H9 (cell line): ENCODE measurements around the gene CXCL1. TPM values are rescaled to one million over a fixed set of nuclear protein-coding genes. Genes with fewer than 3 reads are reported as not detected.

ENCODE experiments used
- DNase-seq: peaks from one replicate; pipeline ENCODE4 v3.0.0-alpha.2; 2017
- H2AFZ ChIP-seq: one replicate; pipeline ENCODE4 v1.6.1; 2013; ENCODE audit warnings: mild to moderate bottlenecking, low read length, control low read depth, moderate library complexity
- H2AK5ac ChIP-seq: 2 replicates; pipeline ENCODE4 v1.6.1; 2013; ENCODE audit warnings: low read length, control low read depth, mixed read lengths; ENCODE audit not compliant: insufficient read length
- H2BK120ac ChIP-seq: one replicate; pipeline ENCODE4 v1.6.1; 2013; ENCODE audit warnings: low read depth, mild to moderate bottlenecking, low read length, control low read depth, inconsistent platforms; ENCODE audit not compliant: poor library complexity, severe bottlenecking
- H2BK12ac ChIP-seq: 2 replicates; pipeline ENCODE4 v1.6.1; 2013; ENCODE audit warnings: low read length, control low read depth, mixed read lengths, low read depth; ENCODE audit not compliant: insufficient read length
- H2BK15ac ChIP-seq: 2 replicates; pipeline ENCODE4 v1.6.1; 2013; ENCODE audit warnings: low read depth, low read length, control low read depth
- H2BK20ac ChIP-seq: one replicate; pipeline ENCODE4 v1.6.1; 2013; ENCODE audit warnings: low read depth, mild to moderate bottlenecking, low read length, control low read depth, inconsistent platforms; ENCODE audit not compliant: poor library complexity, severe bottlenecking
- H2BK5ac ChIP-seq: 2 replicates; pipeline ENCODE4 v1.6.1; 2013; ENCODE audit warnings: low read length, control low read depth, mixed read lengths; ENCODE audit not compliant: insufficient read length
- H3K14ac ChIP-seq: 2 replicates; pipeline ENCODE4 v1.6.1; 2013; ENCODE audit warnings: low read length, control low read depth; ENCODE audit not compliant: insufficient read depth
- H3K18ac ChIP-seq: 2 replicates; pipeline ENCODE4 v1.6.1; 2013; ENCODE audit warnings: low read depth, mild to moderate bottlenecking, mixed read lengths, low read length, control low read depth; ENCODE audit not compliant: insufficient read length
- H3K23ac ChIP-seq: 2 replicates; pipeline ENCODE4 v1.6.1; 2013; ENCODE audit warnings: low read length, control low read depth, mixed read lengths, low read depth; ENCODE audit not compliant: insufficient read length
- H3K23me2 ChIP-seq: 2 replicates; pipeline ENCODE4 v1.6.1; 2013; ENCODE audit warnings: low read depth, mild to moderate bottlenecking, mixed read lengths, low read length, control low read depth; ENCODE audit not compliant: insufficient read length, poor library complexity, severe bottlenecking
- H3K27ac ChIP-seq: 2 replicates; pipeline ENCODE4 v1.5.1; 2013; ENCODE audit warnings: low read length, control low read depth, mixed read lengths, low read depth; ENCODE audit not compliant: insufficient read length
- H3K27me3 ChIP-seq: 2 replicates; pipeline ENCODE4 v1.6.1; 2013; ENCODE audit warnings: low read length, control low read depth, inconsistent platforms; ENCODE audit not compliant: insufficient read depth
- H3K4ac ChIP-seq: 2 replicates; pipeline ENCODE4 v1.6.1; 2013; ENCODE audit warnings: low read depth, mild to moderate bottlenecking, control low read depth, inconsistent platforms, low read length, moderate library complexity
- H3K4me1 ChIP-seq: 2 replicates; pipeline ENCODE4 v1.6.1; 2013; ENCODE audit warnings: low read length, control low read depth, inconsistent platforms; ENCODE audit not compliant: insufficient read depth
- H3K4me2 ChIP-seq: 2 replicates; pipeline ENCODE4 v1.6.1; 2013; ENCODE audit warnings: low read length, control low read depth, mixed read lengths; ENCODE audit not compliant: insufficient read length, insufficient read depth
- H3K56ac ChIP-seq: 2 replicates; pipeline ENCODE4 v1.6.1; 2013; ENCODE audit warnings: low read depth, mild to moderate bottlenecking, mixed read lengths, low read length, control low read depth; ENCODE audit not compliant: insufficient read length
- H3K79me1 ChIP-seq: 2 replicates; pipeline ENCODE4 v1.6.1; 2013; ENCODE audit warnings: low read depth, mild to moderate bottlenecking, moderate library complexity, low read length, control low read depth, inconsistent platforms; ENCODE audit not compliant: insufficient read depth, poor library complexity, severe bottlenecking
- H3K79me2 ChIP-seq: 2 replicates; pipeline ENCODE4 v1.6.1; 2013; ENCODE audit warnings: low read length, control low read depth, inconsistent platforms; ENCODE audit not compliant: insufficient read depth
- H3K9ac ChIP-seq: 2 replicates; pipeline ENCODE4 v1.6.1; 2013; ENCODE audit warnings: low read length, control low read depth, mixed read lengths; ENCODE audit not compliant: insufficient read length; ENCODE audit errors: extremely low read depth
- H3K9me3 ChIP-seq: one replicate; pipeline ENCODE4 v1.6.1; 2013; ENCODE audit warnings: low read depth, low read length, inconsistent platforms; ENCODE audit not compliant: control insufficient read depth
- H3T11ph ChIP-seq: one replicate; pipeline ENCODE4 v1.6.1; 2013; ENCODE audit warnings: mild to moderate bottlenecking, low read length, control low read depth, inconsistent platforms
- H4K20me1 ChIP-seq: one replicate; pipeline ENCODE4 v1.6.1; 2013; ENCODE audit not compliant: control insufficient read depth, insufficient read length, insufficient read depth
- H4K5ac ChIP-seq: 2 replicates; pipeline ENCODE4 v1.6.1; 2013; ENCODE audit warnings: low read depth, mild to moderate bottlenecking, mixed read lengths, low read length, control low read depth; ENCODE audit not compliant: insufficient read length
- H4K8ac ChIP-seq: replicated peaks from 2 replicates; pipeline ENCODE4 v1.6.1; 2013; ENCODE audit warnings: low read length, control low read depth, mixed read lengths, low read depth; ENCODE audit not compliant: insufficient read length
- H4K91ac ChIP-seq: 2 replicates; pipeline ENCODE4 v1.6.1; 2013; ENCODE audit warnings: low read depth, mild to moderate bottlenecking, moderate library complexity, mixed read lengths, low read length, control low read depth; ENCODE audit not compliant: insufficient read length
- H3K27ac Mint-ChIP-seq, 3 experiments: 2 replicates in 2 of 3; 3 replicates in 1 of 3; pipeline ENCODE4 v1.8.0; 2020 to 2021; ENCODE audit warnings: mixed read lengths in 3 of 3, mild to moderate bottlenecking in 1 of 3, moderate library complexity in 1 of 3
- H3K27me3 Mint-ChIP-seq: 2 replicates; pipeline ENCODE4 v1.8.0; 2021; ENCODE audit warnings: low read depth, mild to moderate bottlenecking, moderate library complexity, mixed read lengths
- H3K36me3 Mint-ChIP-seq, 3 experiments: 2 replicates in 2 of 3; 3 replicates in 1 of 3; pipeline ENCODE4 v1.8.0; 2020 to 2021; ENCODE audit warnings: low read depth in 3 of 3, mixed read lengths in 3 of 3; ENCODE audit not compliant: insufficient read depth in 1 of 3
- H3K4me1 Mint-ChIP-seq, 2 experiments: 2 replicates each; pipeline ENCODE4 v1.8.0; 2020; ENCODE audit warnings: mixed read lengths in 2 of 2
- H3K4me3 Mint-ChIP-seq, 2 experiments: 2 replicates in 1 of 2; 3 replicates in 1 of 2; pipeline ENCODE4 v1.8.0; 2020 to 2021; ENCODE audit warnings: mild to moderate bottlenecking in 2 of 2, mixed read lengths in 2 of 2, moderate library complexity in 1 of 2
- H3K9me3 Mint-ChIP-seq, 2 experiments: 2 replicates in 1 of 2; 3 replicates in 1 of 2; pipeline ENCODE4 v1.8.0; 2020; ENCODE audit warnings: mild to moderate bottlenecking in 2 of 2, mixed read lengths in 2 of 2, moderate library complexity in 1 of 2
- CTCF ChIP-seq: fragments of 200-600 bp; sonication (generic); conservative IDR thresholded peaks from 3 replicates; pipeline ENCODE4 v1.8.0; 2021; ENCODE audit warnings: antibody characterized with exemption, mild to moderate bottlenecking
- WGBS: extraction: QIAGEN DNeasy Blood & Tissue Kit; methylation state at CpG from one replicate; pipeline ENCODE4 v1.1.7; 2013; ENCODE audit warnings: missing lambda C conversion rate, low lambda C conversion rate, mixed read lengths; ENCODE audit not compliant: insufficient read length; ENCODE audit errors: extremely low coverage; 5-methylcytosine and 5-hydroxymethylcytosine counted together
- total RNA-seq: library from RNA; stranded (reverse); gene quantifications from 2 replicates; pipeline ENCODE4 v1.2.1, GENCODE V29; 2021

CXCL1 gene
- total RNA-seq, 1 experiment from 2014 or later: 0.20 TPM

GRCh38 chr4:73844806-73845205 lies 24.4 kb upstream of the CXCL1 start:
- no peak for TF ChIP-seq CTCF
- H3K14ac ChIP-seq: no peak overlapping the region
- H3K4me3 Mint-ChIP-seq: no peak overlapping the region
- H4K5ac ChIP-seq: no peak overlapping the region
- no peak overlapping the region for H3K4ac ChIP-seq
- no peak overlapping the region for H3K56ac ChIP-seq
- H3K9me3 ChIP-seq: no peaks in the 10 kb centered on the region
- no peak overlapping the region for H3K23ac ChIP-seq
- H4K8ac ChIP-seq: no peak overlapping the region
- no peaks in the 10 kb centered on the region for H4K20me1 ChIP-seq
- peaks cover 5% of the 10 kb centered on the region for H3K27me3 Mint-ChIP-seq
- H2AFZ ChIP-seq: no peak overlapping the region
- no peak overlapping the region for H3T11ph ChIP-seq
- no peak overlapping the region for H2BK20ac ChIP-seq
- H3K27ac ChIP-seq: no peak overlapping the region
- no peaks in the 10 kb centered on the region for H3K23me2 ChIP-seq
- no peaks in the 10 kb centered on the region for H3K9me3 Mint-ChIP-seq
- peaks cover 4 to 11% of the 10 kb centered on the region in 2 experiments for H3K4me1 Mint-ChIP-seq
- no peaks in the 10 kb centered on the region for H3K36me3 Mint-ChIP-seq
- H2BK12ac ChIP-seq: no peak overlapping the region
- no peak overlapping the region for H3K27ac Mint-ChIP-seq
- no peak overlapping the region for H2AK5ac ChIP-seq
- H3K9ac ChIP-seq: no peak overlapping the region
- H3K4me1 ChIP-seq: no peaks in the 10 kb centered on the region
- no peak for DNase-seq
- H3K27me3 ChIP-seq: no peaks in the 10 kb centered on the region
- H3K79me2 ChIP-seq: no peaks in the 10 kb centered on the region
- no peaks in the 10 kb centered on the region for H3K79me1 ChIP-seq
- WGBS: no CpG with 5 or more reads among the region's 2 CpGs
- no peak overlapping the region for H2BK15ac ChIP-seq
- H2BK5ac ChIP-seq: no peak overlapping the region
- H4K91ac ChIP-seq: no peak overlapping the region
- no peak overlapping the region for H2BK120ac ChIP-seq
- H3K18ac ChIP-seq: no peak overlapping the region
- no peak overlapping the region for H3K4me2 ChIP-seq
